Measurements from ENCODE around the gene PBX3. TPM values are rescaled to one million over a fixed set of nuclear protein-coding genes. Genes with fewer than 3 reads are reported as not detected.

Gene PBX3
- total RNA-seq, 1 experiment from 2014 or later = 46.0 TPM

- H3K56ac ChIP-seq (ENCODE audit: insufficient read length, low read depth, low read length) = no peak overlapping the region
- no peak overlapping the region for H3K14ac ChIP-seq (ENCODE audit: insufficient read depth, low read length)
- Mint-ChIP-seq H3K27me3 (ENCODE audit: low read depth) (peaks cover 4% of the 10 kb centered on the region), H3K27ac (no peak overlapping the region; a peak in 1 of 7 replicates), H3K9me3 (no peaks in the 10 kb centered on the region; a peak in 1 of 5 replicates), H3K4me3 (no peak overlapping the region), H3K36me3 (ENCODE audit: insufficient read depth in 1 of 3, low read depth in 3 of 3) (no peaks in the 10 kb centered on the region), H3K4me1 (peaks cover 12 to 14% of the 10 kb centered on the region in 2 experiments)
- no peak for TF ChIP-seq CTCF (conservative IDR thresholded peaks at IDR 0.05)
- no peak overlapping the region for H4K5ac ChIP-seq (ENCODE audit: insufficient read length, low read depth, low read length)
- no peak overlapping the region for H2BK12ac ChIP-seq (ENCODE audit: insufficient read length, low read depth, low read length)
- H2BK20ac ChIP-seq (ENCODE audit: low read depth, low read length, poor library complexity, severe bottlenecking) = no peak overlapping the region
- H3K4ac ChIP-seq (ENCODE audit: low read depth, low read length) = no peak overlapping the region
- no CpG with 5 or more reads among the region's 2 CpGs for WGBS (ENCODE audit: extremely low coverage, insufficient read length, low lambda C conversion rate)
- no peak overlapping the region for H3T11ph ChIP-seq (ENCODE audit: low read length)
- no peaks in the 10 kb centered on the region for H3K79me2 ChIP-seq (ENCODE audit: insufficient read depth, low read length)
- no peak overlapping the region for H2BK15ac ChIP-seq (ENCODE audit: low read depth, low read length)
- no peak overlapping the region for H2AK5ac ChIP-seq (ENCODE audit: insufficient read length, low read length)
- H3K79me1 ChIP-seq (ENCODE audit: insufficient read depth, low read depth, low read length, poor library complexity, severe bottlenecking) = no peaks in the 10 kb centered on the region
- H3K27me3 ChIP-seq (ENCODE audit: insufficient read depth, low read length) = no peaks in the 10 kb centered on the region
- H2BK120ac ChIP-seq (ENCODE audit: low read depth, low read length, poor library complexity, severe bottlenecking) = no peak overlapping the region
- H2AFZ ChIP-seq (ENCODE audit: low read length) = no peak overlapping the region
- no peaks in the 10 kb centered on the region for H3K9me3 ChIP-seq (ENCODE audit: control insufficient read depth, low read depth, low read length)
- H3K9ac ChIP-seq (ENCODE audit: extremely low read depth, insufficient read length, low read length) = no peak overlapping the region
- no peak overlapping the region for H3K23ac ChIP-seq (ENCODE audit: insufficient read length, low read depth, low read length)
- no peak overlapping the region for H2BK5ac ChIP-seq (ENCODE audit: insufficient read length, low read length)
- no peak overlapping the region for H3K27ac ChIP-seq (ENCODE audit: insufficient read length, low read depth, low read length)
- H4K8ac ChIP-seq (replicated peaks; ENCODE audit: insufficient read length, low read depth, low read length) = no peak overlapping the region
- H4K91ac ChIP-seq (ENCODE audit: insufficient read length, low read depth, low read length) = no peak overlapping the region
- no peak for DNase-seq
- H3K23me2 ChIP-seq (ENCODE audit: insufficient read length, low read depth, low read length, poor library complexity, severe bottlenecking) = no peaks in the 10 kb centered on the region
- no peak overlapping the region for H3K18ac ChIP-seq (ENCODE audit: insufficient read length, low read depth, low read length)
- no peak overlapping the region for H3K4me2 ChIP-seq (ENCODE audit: insufficient read depth, insufficient read length, low read length)
- no peaks in the 10 kb centered on the region; the same call in 1 of the 2 replicates for H3K4me1 ChIP-seq (ENCODE audit: insufficient read depth, low read length)
- H4K20me1 ChIP-seq (ENCODE audit: control insufficient read depth, insufficient read depth, insufficient read length) = no peaks in the 10 kb centered on the region
These were observed 17.0 kb upstream of the PBX3 start for GRCh38 chr9:125730168-125730567.
